ENCODE data around the gene VIT. TPM values are rescaled to one million over a fixed set of nuclear protein-coding genes. Genes with fewer than 3 reads are reported as not detected.

Gene VIT
- total RNA-seq, 1 donor from 2014 or later, result 0.78 TPM

DNA sequence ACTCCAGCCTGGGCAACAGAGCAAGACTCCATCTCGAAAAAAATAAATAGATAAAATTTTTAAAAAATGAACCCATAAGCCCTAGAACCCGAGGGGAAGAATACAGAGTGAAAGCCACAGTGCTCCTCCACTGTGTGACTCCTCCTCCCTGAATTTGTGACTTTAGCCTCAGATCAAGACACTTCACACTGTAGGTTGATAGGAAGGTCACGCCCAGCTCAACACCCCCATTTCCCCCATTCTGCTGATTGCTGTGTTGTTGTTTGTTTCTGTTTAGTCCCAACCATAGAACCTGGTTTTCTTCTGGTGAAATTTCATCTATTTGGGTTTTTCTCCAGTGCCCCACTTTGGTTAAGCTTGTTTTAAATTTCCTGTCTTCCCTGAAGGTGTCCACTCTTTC lies 102.2 kb downstream of the VIT start:
- no peaks in the 10 kb centered on the region for H3K36me3 Mint-ChIP-seq
- no peaks in the 10 kb centered on the region for H3K9me3 Mint-ChIP-seq
- TF ChIP-seq, protein P1, sequence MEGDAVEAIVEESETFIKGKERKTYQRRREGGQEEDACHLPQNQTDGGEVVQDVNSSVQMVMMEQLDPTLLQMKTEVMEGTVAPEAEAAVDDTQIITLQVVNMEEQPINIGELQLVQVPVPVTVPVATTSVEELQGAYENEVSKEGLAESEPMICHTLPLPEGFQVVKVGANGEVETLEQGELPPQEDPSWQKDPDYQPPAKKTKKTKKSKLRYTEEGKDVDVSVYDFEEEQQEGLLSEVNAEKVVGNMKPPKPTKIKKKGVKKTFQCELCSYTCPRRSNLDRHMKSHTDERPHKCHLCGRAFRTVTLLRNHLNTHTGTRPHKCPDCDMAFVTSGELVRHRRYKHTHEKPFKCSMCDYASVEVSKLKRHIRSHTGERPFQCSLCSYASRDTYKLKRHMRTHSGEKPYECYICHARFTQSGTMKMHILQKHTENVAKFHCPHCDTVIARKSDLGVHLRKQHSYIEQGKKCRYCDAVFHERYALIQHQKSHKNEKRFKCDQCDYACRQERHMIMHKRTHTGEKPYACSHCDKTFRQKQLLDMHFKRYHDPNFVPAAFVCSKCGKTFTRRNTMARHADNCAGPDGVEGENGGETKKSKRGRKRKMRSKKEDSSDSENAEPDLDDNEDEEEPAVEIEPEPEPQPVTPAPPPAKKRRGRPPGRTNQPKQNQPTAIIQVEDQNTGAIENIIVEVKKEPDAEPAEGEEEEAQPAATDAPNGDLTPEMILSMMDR (IDR thresholded peaks at IDR 0.05; ENCODE audit: unreplicated experiment), result no peak
- peaks cover 15% of the 10 kb centered on the region for H3K27me3 Mint-ChIP-seq (ENCODE audit: low read depth)
- H3K27ac Mint-ChIP-seq, result no peak overlapping the region
- no peak overlapping the region for H3K4me3 Mint-ChIP-seq
- DNase-seq (ENCODE audit: low spot score in 2 of 2, unreplicated experiment in 2 of 2), result no peak
- no peaks in the 10 kb centered on the region for H3K4me1 Mint-ChIP-seq

DNA sequence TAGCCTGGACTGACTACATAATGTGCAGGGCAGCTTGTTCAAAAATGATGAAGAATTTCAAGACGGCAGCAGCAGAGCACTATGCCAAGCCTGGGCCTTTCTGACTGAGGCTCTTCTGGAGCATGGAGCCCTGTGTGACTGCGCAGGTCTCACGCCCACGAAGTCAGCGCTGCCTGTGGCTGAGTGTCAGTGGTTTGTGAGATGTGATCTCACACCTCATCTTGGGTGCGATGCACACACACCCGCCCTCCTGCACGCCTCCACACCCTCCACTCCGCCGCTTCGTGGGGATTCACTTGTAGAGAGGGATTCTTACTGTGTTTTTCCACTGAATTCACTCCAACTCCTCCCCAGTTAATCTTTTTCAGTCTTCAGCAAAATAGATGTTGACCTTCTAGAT lies 103.9 kb downstream of the VIT start:
- H3K27me3 Mint-ChIP-seq (ENCODE audit: low read depth), result peaks cover 12% of the 10 kb centered on the region
- no peaks in the 10 kb centered on the region for H3K9me3 Mint-ChIP-seq
- no peaks in the 10 kb centered on the region for H3K36me3 Mint-ChIP-seq
- TF ChIP-seq, protein P1 (IDR thresholded peaks at IDR 0.05; ENCODE audit: unreplicated experiment), result no peak
- no peak overlapping the region for H3K27ac Mint-ChIP-seq
- no peak for DNase-seq (ENCODE audit: low spot score in 2 of 2, unreplicated experiment in 2 of 2)
- H3K4me3 Mint-ChIP-seq, result no peak overlapping the region
- no peaks in the 10 kb centered on the region for H3K4me1 Mint-ChIP-seq

DNA sequence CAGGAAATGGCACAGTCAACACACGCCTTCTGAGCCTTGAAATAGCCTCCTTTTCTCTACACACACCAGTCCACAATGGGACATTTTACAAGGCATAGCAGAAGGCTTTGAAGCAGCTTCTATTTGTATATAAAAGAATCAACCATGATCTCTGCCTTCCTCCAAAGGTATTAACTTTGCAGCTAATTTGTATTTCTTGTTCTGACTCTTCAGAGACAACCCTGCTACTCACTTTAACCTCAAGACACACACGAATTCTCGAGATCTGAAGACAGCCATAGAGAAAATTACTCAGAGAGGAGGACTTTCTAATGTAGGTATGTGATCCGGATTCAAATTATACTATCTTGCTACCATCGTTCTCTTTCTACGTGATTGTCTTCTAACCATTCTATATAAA lies 104.6 kb downstream of the VIT start:
- peaks cover 9% of the 10 kb centered on the region for H3K27me3 Mint-ChIP-seq (ENCODE audit: low read depth)

DNA sequence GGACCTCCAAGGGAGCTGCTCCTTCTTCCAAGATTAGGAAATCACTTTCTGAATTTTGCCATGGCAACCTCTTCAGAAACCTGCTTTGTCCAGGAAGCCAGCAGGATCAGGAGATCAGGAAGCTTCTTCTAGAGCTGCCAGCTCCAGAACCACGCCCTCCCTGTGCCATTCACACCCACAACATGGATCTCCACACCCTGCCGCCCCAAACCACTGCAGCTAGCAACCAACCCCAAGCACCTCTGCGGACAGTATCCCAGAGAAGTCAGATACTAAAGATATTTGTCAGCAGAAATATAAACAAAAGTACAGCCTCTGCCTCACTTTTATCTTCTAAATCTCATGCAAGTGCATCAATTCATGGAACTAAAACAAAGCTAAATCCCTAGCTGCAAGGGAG lies 106.4 kb downstream of the VIT start:
- no peak for DNase-seq (ENCODE audit: low spot score in 2 of 2, unreplicated experiment in 2 of 2)
- H3K27me3 Mint-ChIP-seq (ENCODE audit: low read depth), result peaks cover 2% of the 10 kb centered on the region
- no peaks in the 10 kb centered on the region for H3K4me1 Mint-ChIP-seq
- H3K4me3 Mint-ChIP-seq, result no peak overlapping the region
- H3K9me3 Mint-ChIP-seq, result peaks cover 6% of the 10 kb centered on the region
- no peaks in the 10 kb centered on the region for H3K36me3 Mint-ChIP-seq
- TF ChIP-seq, protein P1 (IDR thresholded peaks at IDR 0.05; ENCODE audit: unreplicated experiment), result no peak
- H3K27ac Mint-ChIP-seq, result no peak overlapping the region

More for the DNA sequence above, 104.6 kb downstream of the VIT start:
- no peak for DNase-seq (ENCODE audit: low spot score in 2 of 2, unreplicated experiment in 2 of 2)
- H3K27ac Mint-ChIP-seq, result no peak overlapping the region
- no peaks in the 10 kb centered on the region for H3K9me3 Mint-ChIP-seq
- H3K36me3 Mint-ChIP-seq, result no peaks in the 10 kb centered on the region
- H3K4me3 Mint-ChIP-seq, result no peak overlapping the region
- TF ChIP-seq, protein P1 (IDR thresholded peaks at IDR 0.05; ENCODE audit: unreplicated experiment), result no peak
- no peaks in the 10 kb centered on the region for H3K4me1 Mint-ChIP-seq

DNA sequence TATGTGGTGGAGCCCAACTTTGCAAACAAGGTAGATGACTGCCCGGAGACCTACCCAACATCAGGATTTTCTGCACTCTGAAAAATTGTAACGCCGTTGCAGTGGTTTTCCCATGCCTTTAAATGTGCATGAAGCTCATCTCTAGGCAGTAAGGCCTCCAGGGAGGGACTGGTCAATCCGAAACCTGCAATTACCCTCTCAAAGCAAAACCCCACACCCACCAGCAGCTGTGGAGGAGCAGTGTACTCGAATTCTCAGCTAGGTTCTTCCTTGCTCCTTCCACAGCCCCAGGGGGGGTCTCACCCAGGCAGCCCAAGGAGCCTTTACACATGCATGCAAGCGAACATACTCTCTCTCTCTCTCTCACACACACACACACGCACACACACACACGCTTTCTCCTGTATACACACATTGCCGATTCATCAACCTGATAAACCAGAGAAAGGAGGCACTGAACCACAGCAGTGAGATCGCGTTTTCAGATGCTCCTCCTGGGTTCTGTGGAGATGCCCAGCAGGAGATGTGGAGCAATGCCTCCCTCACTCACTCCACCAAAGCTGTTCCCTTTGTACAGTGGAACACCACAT lies 109.2 kb downstream of the VIT start:
- Mint-ChIP-seq H3K27me3 (ENCODE audit: low read depth) (no peaks in the 10 kb centered on the region), H3K9me3 (peaks cover 6% of the 10 kb centered on the region), H3K27ac (no peak overlapping the region), H3K4me3 (no peak overlapping the region), H3K36me3 (no peaks in the 10 kb centered on the region), H3K4me1 (no peaks in the 10 kb centered on the region)
- TF ChIP-seq, protein P1 (IDR thresholded peaks at IDR 0.05; ENCODE audit: unreplicated experiment), result no peak
- no peak for DNase-seq (ENCODE audit: low spot score in 2 of 2, unreplicated experiment in 2 of 2)
